ENCODE data around the gene BICDL1. TPM values are rescaled to one million over a fixed set of nuclear protein-coding genes. Genes with fewer than 3 reads are reported as not detected.

Gene BICDL1
- polyA plus RNA-seq, 1 experiment = 0.02 TPM

GRCh38 chr12:120132054-120132836 lies 143.2 kb downstream of the BICDL1 start:
- DNase-seq (ENCODE audit: low read depth) = no peak
- Histone ChIP-seq H3K4me3 (ENCODE audit: low read depth, low read length) (no peak overlapping the region), H3K27me3 (ENCODE audit: control insufficient read depth, insufficient read depth, low read length) (no peaks in the 10 kb centered on the region), H3K36me3 (ENCODE audit: control insufficient read depth, insufficient read depth, low read length) (peaks cover 62% of the 10 kb centered on the region)
- no peak for TF ChIP-seq CTCF (IDR thresholded peaks at IDR 0.05; ENCODE audit: insufficient read depth, low read depth, low read length)
- ChIA-PET CTCF (no interaction called here), POLR2A (no interaction called here)

DNA sequence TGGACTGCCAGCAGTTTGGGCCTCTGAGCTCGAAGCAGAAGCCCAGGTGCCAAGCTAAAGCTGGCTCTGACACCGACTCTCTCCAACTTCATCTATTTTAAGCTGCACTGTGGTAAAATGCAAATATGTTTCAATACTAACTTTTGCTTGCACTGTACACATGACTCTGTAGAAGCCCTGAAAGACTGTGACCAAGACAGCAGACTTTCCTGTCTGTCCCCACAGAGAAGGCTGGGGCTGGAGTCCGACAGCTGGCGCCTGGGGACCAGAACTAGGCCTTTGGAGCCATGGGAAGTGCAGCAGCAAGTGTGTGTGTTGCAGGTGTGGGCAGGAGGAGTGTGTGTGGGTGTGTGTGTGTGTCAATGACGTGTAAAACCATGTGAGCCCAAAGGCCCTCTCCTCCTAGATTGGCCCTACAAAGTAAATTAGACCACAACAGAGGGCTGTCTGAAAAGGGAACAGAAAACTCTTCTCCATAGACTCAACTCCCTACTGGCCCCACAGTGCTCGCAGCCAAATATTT lies 143.9 kb downstream of the BICDL1 start:
- CTCF ChIA-PET = interaction anchor here (0.7 kb wide), 1 partner anchor 13 kb away, joined by 3 read pairs; no protein-coding TSS in a partner anchor
- H3K27me3 ChIP-seq (ENCODE audit: control insufficient read depth, insufficient read depth, low read length) = no peaks in the 10 kb centered on the region
- no peak for DNase-seq (ENCODE audit: low read depth)
- H3K4me3 ChIP-seq (ENCODE audit: low read depth, low read length) = no peak overlapping the region
- POLR2A ChIA-PET = no interaction called here
- TF ChIP-seq CTCF (IDR thresholded peaks at IDR 0.05; ENCODE audit: insufficient read depth, low read depth, low read length) = no peak
- H3K36me3 ChIP-seq (ENCODE audit: control insufficient read depth, insufficient read depth, low read length) = peaks cover 66% of the 10 kb centered on the region

DNA sequence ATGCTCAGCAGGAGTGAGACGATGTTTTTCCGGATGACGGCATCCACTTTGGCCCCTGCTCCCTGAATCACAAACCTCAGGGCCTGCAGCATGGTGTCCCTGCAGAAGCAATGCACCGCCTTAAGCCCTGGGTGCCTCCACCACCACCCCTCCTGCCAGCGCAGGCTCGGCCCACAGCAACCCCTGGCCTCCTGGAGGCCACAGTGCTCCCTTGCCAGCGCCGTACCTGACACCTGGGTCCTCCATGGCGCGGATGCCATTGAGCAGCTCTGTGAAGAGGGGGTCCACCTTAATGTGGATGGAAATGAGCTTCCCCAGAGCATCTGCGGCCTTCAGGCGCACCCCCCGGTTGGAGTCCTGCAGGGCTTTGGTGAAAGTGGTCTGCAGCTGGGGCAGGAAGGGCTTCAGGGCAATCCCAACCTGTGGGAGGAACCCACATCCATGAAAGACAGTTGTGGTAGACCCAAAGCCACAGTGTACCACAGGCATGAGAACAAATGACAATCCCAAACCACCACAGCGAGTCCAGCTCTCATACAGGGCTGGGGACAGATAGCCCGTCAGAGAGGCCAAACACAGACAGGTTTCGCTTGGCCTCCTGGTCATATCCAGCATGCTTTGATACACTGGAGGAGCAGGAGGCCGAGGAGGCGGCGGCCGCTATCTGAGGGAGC lies 145.4 kb downstream of the BICDL1 start:
- TF ChIP-seq CTCF (IDR thresholded peaks at IDR 0.05; ENCODE audit: insufficient read depth, low read depth, low read length) = no peak
- Histone ChIP-seq H3K4me3 (ENCODE audit: low read depth, low read length) (no peak overlapping the region), H3K27me3 (ENCODE audit: control insufficient read depth, insufficient read depth, low read length) (no peaks in the 10 kb centered on the region), H3K36me3 (ENCODE audit: control insufficient read depth, insufficient read depth, low read length) (peaks cover 69% of the 10 kb centered on the region)
- DNase-seq (ENCODE audit: low read depth) = no peak
- ChIA-PET CTCF (no interaction called here), POLR2A (no interaction called here)

DNA sequence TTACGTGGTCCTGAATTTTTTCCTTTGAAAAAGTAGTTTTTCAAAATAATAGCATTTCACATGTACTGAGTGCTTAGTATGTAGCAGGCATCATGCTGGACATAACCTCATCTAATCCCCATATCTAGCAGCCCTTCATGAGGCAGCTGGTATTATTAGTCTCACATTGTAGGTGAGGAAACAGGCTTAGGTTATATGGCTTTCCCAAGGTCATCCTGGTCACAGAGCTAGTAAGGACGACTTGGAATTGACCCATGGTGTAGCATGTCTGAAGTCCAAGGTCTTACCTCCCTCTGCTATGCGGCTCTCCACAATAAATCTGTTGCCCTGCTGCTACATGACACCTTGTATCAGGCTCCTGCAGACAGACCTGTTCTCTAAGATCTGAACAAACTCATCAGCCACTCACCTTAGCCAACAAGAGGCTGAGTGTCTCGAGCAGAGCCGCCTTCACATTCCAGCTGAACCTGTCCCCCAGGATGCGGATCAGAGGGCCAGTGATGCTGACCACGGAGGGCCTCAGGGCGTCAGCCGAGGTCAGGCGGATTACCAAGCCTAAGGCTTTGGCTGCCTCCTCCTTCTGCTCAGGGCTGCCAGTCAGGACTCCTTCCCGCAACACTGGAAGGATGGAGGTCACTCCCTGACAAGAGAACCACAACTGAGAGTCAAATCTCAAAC lies 147.2 kb downstream of the BICDL1 start:
- CTCF ChIA-PET = interaction anchor here (0.9 kb wide), 1 partner anchor 11 kb away, joined by 3 read pairs; no protein-coding TSS in a partner anchor
- H3K4me3 ChIP-seq (ENCODE audit: low read depth, low read length) = no peak overlapping the region
- no peak for TF ChIP-seq CTCF (IDR thresholded peaks at IDR 0.05; ENCODE audit: insufficient read depth, low read depth, low read length)
- POLR2A ChIA-PET = no interaction called here
- no peak for DNase-seq (ENCODE audit: low read depth)
- peaks cover 62% of the 10 kb centered on the region for H3K36me3 ChIP-seq (ENCODE audit: control insufficient read depth, insufficient read depth, low read length)
- no peaks in the 10 kb centered on the region for H3K27me3 ChIP-seq (ENCODE audit: control insufficient read depth, insufficient read depth, low read length)

DNA sequence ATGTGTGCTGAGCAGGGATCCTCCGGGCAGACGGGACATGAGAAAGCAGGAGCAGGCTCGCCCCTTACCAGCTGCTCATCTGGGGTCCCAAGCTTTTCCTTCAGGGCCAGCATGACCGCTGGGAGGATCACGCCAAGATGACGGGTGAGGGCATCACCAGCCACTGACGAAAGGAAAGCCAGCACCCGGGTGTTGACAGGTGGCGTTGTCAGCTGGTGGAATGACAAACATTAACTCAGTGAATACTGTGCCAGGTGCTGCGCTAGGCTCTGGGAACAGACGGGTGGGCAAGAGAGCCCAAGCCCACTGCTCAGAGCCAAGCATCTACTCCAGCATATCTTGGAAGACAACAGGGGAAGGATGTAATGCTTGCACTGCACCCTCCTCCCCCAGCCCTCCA lies 148.8 kb downstream of the BICDL1 start:
- DNase-seq (ENCODE audit: low read depth) = no peak
- ChIA-PET CTCF (interaction anchor here (1.2 kb wide), 1 partner anchor 38 kb away, joined by 3 read pairs; no protein-coding TSS in a partner anchor), POLR2A (no interaction called here)
- Histone ChIP-seq H3K27me3 (ENCODE audit: control insufficient read depth, insufficient read depth, low read length) (no peaks in the 10 kb centered on the region), H3K4me3 (ENCODE audit: low read depth, low read length) (no peak overlapping the region), H3K36me3 (ENCODE audit: control insufficient read depth, insufficient read depth, low read length) (peaks cover 62% of the 10 kb centered on the region)
- TF ChIP-seq CTCF (IDR thresholded peaks at IDR 0.05; ENCODE audit: insufficient read depth, low read depth, low read length) = no peak
